PFSK-1 (cell line): ENCODE data around the gene EVX2.

Source experiments
- FOXP2 ChIP-seq: optimal IDR thresholded peaks from 2 replicates; pipeline ENCODE3; 2011; ENCODE audit warnings: borderline replicate concordance, control low read depth, inconsistent platforms; ENCODE audit not compliant: insufficient read depth; ENCODE audit errors: extremely low read length, extremely low read depth
- POLR2AphosphoS5 ChIP-seq: IDR thresholded peaks from 2 replicates; pipeline ENCODE4 v1.6.1; 2012; ENCODE audit warnings: low read depth, mild to moderate bottlenecking, control low read depth, low read length, moderate library complexity
- REST ChIP-seq, 2 experiments: IDR thresholded peaks; 2 replicates each; pipeline versions ENCODE4 v1.6.1 to v1.8.0; 2011 to 2012; ENCODE audit warnings: low read depth in 2 of 2, low read length in 2 of 2, control low read depth in 1 of 2, inconsistent platforms in 1 of 2, mild to moderate bottlenecking in 1 of 2, moderate library complexity in 1 of 2; ENCODE audit not compliant: insufficient read depth in 1 of 2
- SIN3A ChIP-seq: IDR thresholded peaks from 2 replicates; pipeline ENCODE4 v1.6.1; 2012; ENCODE audit warnings: mild to moderate bottlenecking, low read length, moderate library complexity, borderline replicate concordance; ENCODE audit not compliant: insufficient read depth
- TAF1 ChIP-seq: IDR thresholded peaks from 2 replicates; pipeline ENCODE4 v1.6.1; 2012; ENCODE audit warnings: low read length, control low read depth, borderline replicate concordance; ENCODE audit not compliant: insufficient read depth

- TF ChIP-seq REST (IDR thresholded peaks at IDR 0.05; ENCODE audit: insufficient read depth in 1 of 2, low read depth in 2 of 2, low read length in 2 of 2), result no peak
- TF ChIP-seq SIN3A, result no peak
- TF ChIP-seq POLR2AphosphoS5, result no peak
- TF ChIP-seq FOXP2, result no peak
- no peak for TF ChIP-seq TAF1
These were observed 20.7 kb upstream of the EVX2 start for GRCh38 chr2:176104316-176105077.
